GM10266 (cell line): ENCODE measurements around the gene FIBCD1.

Source experiments
- DNase-seq: peaks from one replicate; pipeline ENCODE4 v3.0.0; 2012; ENCODE audit errors: extremely low spot score
- TF ChIP-seq, protein P1 (sequence below): IDR thresholded peaks from 2 replicates; pipeline ENCODE4 v1.5.1; 2012; ENCODE audit warnings: mild to moderate bottlenecking, low read depth; ENCODE audit not compliant: control insufficient read depth, insufficient read depth; ENCODE audit errors: missing control alignments

FIBCD1 gene

DNA sequence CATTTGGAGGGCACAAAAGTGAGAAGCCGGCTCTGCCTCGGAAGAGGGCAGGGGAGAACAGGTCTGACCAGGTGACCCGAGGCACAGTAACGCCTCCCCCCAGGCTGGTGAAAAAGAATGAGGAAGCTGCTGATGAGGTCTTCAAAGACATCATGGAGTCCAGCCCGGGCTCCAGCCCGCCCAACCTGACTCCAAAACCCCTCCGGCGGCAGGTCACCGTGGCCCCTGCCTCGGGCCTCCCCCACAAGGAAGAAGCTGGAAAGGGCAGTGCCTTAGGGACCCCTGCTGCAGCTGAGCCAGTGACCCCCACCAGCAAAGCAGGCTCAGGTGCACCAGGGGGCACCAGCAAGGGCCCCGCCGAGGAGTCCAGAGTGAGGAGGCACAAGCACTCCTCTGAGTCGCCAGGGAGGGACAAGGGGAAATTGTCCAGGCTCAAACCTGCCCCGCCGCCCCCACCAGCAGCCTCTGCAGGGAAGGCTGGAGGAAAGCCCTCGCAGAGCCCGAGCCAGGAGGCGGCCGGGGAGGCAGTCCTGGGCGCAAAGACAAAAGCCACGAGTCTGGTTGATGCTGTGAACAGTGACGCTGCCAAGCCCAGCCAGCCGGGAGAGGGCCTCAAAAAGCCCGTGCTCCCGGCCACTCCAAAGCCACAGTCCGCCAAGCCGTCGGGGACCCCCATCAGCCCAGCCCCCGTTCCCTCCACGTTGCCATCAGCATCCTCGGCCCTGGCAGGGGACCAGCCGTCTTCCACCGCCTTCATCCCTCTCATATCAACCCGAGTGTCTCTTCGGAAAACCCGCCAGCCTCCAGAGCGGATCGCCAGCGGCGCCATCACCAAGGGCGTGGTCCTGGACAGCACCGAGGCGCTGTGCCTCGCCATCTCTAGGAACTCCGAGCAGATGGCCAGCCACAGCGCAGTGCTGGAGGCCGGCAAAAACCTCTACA lies 54.2 kb downstream of the FIBCD1 start:
- DNase-seq: no peak
- TF ChIP-seq, protein P1, sequence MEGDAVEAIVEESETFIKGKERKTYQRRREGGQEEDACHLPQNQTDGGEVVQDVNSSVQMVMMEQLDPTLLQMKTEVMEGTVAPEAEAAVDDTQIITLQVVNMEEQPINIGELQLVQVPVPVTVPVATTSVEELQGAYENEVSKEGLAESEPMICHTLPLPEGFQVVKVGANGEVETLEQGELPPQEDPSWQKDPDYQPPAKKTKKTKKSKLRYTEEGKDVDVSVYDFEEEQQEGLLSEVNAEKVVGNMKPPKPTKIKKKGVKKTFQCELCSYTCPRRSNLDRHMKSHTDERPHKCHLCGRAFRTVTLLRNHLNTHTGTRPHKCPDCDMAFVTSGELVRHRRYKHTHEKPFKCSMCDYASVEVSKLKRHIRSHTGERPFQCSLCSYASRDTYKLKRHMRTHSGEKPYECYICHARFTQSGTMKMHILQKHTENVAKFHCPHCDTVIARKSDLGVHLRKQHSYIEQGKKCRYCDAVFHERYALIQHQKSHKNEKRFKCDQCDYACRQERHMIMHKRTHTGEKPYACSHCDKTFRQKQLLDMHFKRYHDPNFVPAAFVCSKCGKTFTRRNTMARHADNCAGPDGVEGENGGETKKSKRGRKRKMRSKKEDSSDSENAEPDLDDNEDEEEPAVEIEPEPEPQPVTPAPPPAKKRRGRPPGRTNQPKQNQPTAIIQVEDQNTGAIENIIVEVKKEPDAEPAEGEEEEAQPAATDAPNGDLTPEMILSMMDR: no peak

- TF ChIP-seq, protein P1: no peak
- no peak for DNase-seq
Observed at GRCh38 chr9:130884111-130884531, 54.9 kb downstream of the FIBCD1 start.

DNA sequence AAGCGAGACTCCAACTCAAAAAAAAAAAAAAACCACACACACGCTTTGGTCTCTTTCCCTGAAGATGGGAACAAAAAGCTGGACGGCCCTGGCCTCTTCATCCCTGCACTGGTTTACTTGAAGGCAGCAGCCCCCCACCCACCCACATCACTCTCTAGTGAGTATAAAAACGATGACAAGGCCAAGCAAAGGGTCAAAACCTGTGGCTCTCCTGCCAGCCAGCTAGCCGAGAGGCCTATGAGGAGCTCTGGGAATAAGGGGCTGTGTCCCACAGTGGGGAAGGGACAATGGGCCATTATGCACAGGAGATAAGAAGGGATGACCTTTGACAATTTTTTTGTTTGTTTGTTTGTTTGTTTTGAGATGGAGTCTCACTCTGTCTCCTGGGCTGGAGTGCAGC lies 55.6 kb downstream of the FIBCD1 start:
- no peak for DNase-seq
- TF ChIP-seq, protein P1: no peak

GRCh38 chr9:130882696-130883225 lies 56.3 kb downstream of the FIBCD1 start:
- TF ChIP-seq, protein P1: no peak
- no peak for DNase-seq

DNA sequence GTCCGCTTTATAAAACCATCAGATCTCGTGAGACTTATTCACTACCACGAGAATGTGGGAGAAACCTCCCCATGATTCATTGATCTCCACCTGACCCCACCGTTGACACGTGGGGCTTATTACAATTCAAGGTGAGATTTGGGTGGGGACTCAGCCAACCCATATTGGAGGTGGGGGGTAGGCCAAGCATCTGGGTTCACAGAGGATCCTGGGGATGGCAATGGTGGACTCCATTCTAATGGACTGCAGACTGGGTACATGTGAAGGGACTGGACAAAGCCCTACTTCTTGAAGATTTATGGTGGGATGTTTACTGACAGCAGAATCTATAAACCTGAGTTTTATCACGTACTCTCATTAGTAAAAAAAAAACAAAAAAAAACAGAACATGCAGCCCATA lies 57.5 kb downstream of the FIBCD1 start:
- DNase-seq: no peak
- TF ChIP-seq, protein P1: no peak

- TF ChIP-seq, protein P1: no peak
- DNase-seq: no peak
Observed at GRCh38 chr9:130880599-130881220, 58.3 kb downstream of the FIBCD1 start.
